ENCODE results near the gene SNRNP200. TPM values are rescaled to one million over a fixed set of nuclear protein-coding genes. Genes with fewer than 3 reads are reported as not detected.
"Not testable (repeated sequence)": the region's sequence is repeated elsewhere in the genome, so short reads cannot be mapped to it uniquely, and the experiment has no call there.

The SNRNP200 gene
- total and polyA plus RNA-seq, 2 donors (not counting 1 experiment from before 2014, with no cell fraction given): 211 to 216 TPM

- H3K27ac Mint-ChIP-seq: peak overlapping the region; percentile 92
- H3K36me3 ChIP-seq (replicated peaks in 1 of 2; ENCODE audit: control extremely low read depth in 1 of 2, control insufficient read depth in 1 of 2, extremely low read depth in 1 of 2, insufficient read depth in 2 of 2, low read length in 1 of 2): peaks cover 0 to 43% of the 10 kb centered on the region in 2 experiments
- no peak for TF ChIP-seq CTCF (IDR thresholded peaks at IDR 0.05)
- no peak for TF ChIP-seq EZH2 (IDR thresholded peaks at IDR 0.05; ENCODE audit: borderline replicate concordance, insufficient read depth, low read depth, low read length, poor library complexity, severe bottlenecking)
Observed at GRCh38 chr2:96258166-96259022, 47.0 kb downstream of the SNRNP200 start.

GRCh38 chr2:96257744-96258143 lies 47.6 kb downstream of the SNRNP200 start:
- H3K27me3 Mint-ChIP-seq; H3K27me3 ChIP-seq (replicated peaks in 1 of 4; ENCODE audit: control extremely low read depth in 1 of 4, control insufficient read depth in 3 of 4, insufficient read depth in 4 of 4, low read length in 3 of 4); DNase-seq; H3K4me3 ChIP-seq (ENCODE audit: control extremely low read depth in 1 of 5, extremely low read depth in 1 of 5, insufficient read depth in 1 of 5, low read depth in 2 of 5, low read length in 4 of 5); intact Hi-C loops (cut with micrococcal nuclease); ATAC-seq (ENCODE audit: low read depth); H3K9me3 ChIP-seq (ENCODE audit: control extremely low read depth in 1 of 3, control insufficient read depth in 2 of 3, insufficient read depth in 1 of 3, low read length in 2 of 3); H2AFZ ChIP-seq (ENCODE audit: insufficient read depth, low read depth, low read length, poor library complexity, severe bottlenecking); H3K9me3 Mint-ChIP-seq (ENCODE audit: insufficient read depth); H3K9ac ChIP-seq (ENCODE audit: low read length): not testable (repeated sequence)
- Histone ChIP-seq H3K4me2 (replicated peaks; ENCODE audit: low read depth, low read length, poor library complexity, severe bottlenecking) (peak overlapping the region; percentile 9), H3K36me3 (replicated peaks in 1 of 2; ENCODE audit: control extremely low read depth in 1 of 2, control insufficient read depth in 1 of 2, extremely low read depth in 1 of 2, insufficient read depth in 2 of 2, low read length in 1 of 2) (peaks cover 0 to 49% of the 10 kb centered on the region in 2 experiments), H3K79me2 (ENCODE audit: control insufficient read depth, insufficient read depth, low read length) (peaks cover 88% of the 10 kb centered on the region), H4K20me1 (ENCODE audit: control insufficient read depth, insufficient read depth, low read length, poor library complexity, severe bottlenecking) (peaks cover 35% of the 10 kb centered on the region), H3K27ac (ENCODE audit: low read length in 2 of 2) (peak overlapping the region in 1 of 2 donors; percentile 64), H3K4me1 (ENCODE audit: control insufficient read depth in 2 of 2, insufficient read depth in 2 of 2, low read length in 2 of 2) (peaks cover 64 to 74% of the 10 kb centered on the region in 2 donors)
- peaks cover 73% of the 10 kb centered on the region for H3K4me1 Mint-ChIP-seq
- CTCF ChIA-PET: interaction anchor here (4.2 kb wide), 1 partner anchor 24 kb away, joined by 17 read pairs; no protein-coding TSS in a partner anchor
- peak overlapping the region; percentile 59 for H3K4me3 Mint-ChIP-seq
- H3K27ac Mint-ChIP-seq: peak overlapping the region; percentile 92
- WGBS (ENCODE audit: insufficient coverage): 100% methylated on average over 2 of the region's 3 CpGs
- POLR2A ChIA-PET: interaction anchor here (1.5 kb wide), 1 partner anchor 49 kb away, joined by 3 read pairs; the partner anchor contains the start of gene STARD7

More at GRCh38 chr2:96258166-96259022, 47.0 kb downstream of the SNRNP200 start:
- Histone ChIP-seq H3K9me3 (ENCODE audit: control extremely low read depth in 1 of 3, control insufficient read depth in 2 of 3, insufficient read depth in 1 of 3, low read length in 2 of 3) (no peaks in the 10 kb centered on the region), H3K27ac (ENCODE audit: low read length in 2 of 2) (peak overlapping the region; percentile 8 to 64), H3K27me3 (replicated peaks in 1 of 4; ENCODE audit: control extremely low read depth in 1 of 4, control insufficient read depth in 3 of 4, insufficient read depth in 4 of 4, low read length in 3 of 4) (no peaks in the 10 kb centered on the region), H3K4me1 (ENCODE audit: control insufficient read depth in 2 of 2, insufficient read depth in 2 of 2, low read length in 2 of 2) (peaks cover 64 to 74% of the 10 kb centered on the region in 2 donors), H4K20me1 (ENCODE audit: control insufficient read depth, insufficient read depth, low read length, poor library complexity, severe bottlenecking) (peaks cover 36% of the 10 kb centered on the region), H3K9ac (ENCODE audit: low read length) (no peak overlapping the region), H3K79me2 (ENCODE audit: control insufficient read depth, insufficient read depth, low read length) (peaks cover 89% of the 10 kb centered on the region), H3K4me2 (replicated peaks; ENCODE audit: low read depth, low read length, poor library complexity, severe bottlenecking) (peak overlapping the region; percentile 9), H3K4me3 (ENCODE audit: control extremely low read depth in 1 of 5, extremely low read depth in 1 of 5, insufficient read depth in 1 of 5, low read depth in 2 of 5, low read length in 4 of 5) (no peak overlapping the region), H2AFZ (ENCODE audit: insufficient read depth, low read depth, low read length, poor library complexity, severe bottlenecking) (no peak overlapping the region)
- Mint-ChIP-seq H3K9me3 (ENCODE audit: insufficient read depth) (no peaks in the 10 kb centered on the region), H3K4me1 (peaks cover 75% of the 10 kb centered on the region), H3K4me3 (peak overlapping the region; percentile 59), H3K27me3 (no peaks in the 10 kb centered on the region)
- ChIA-PET POLR2A (interaction anchor here (1.2 kb wide), 1 partner anchor 17 kb away, joined by 5 read pairs; no protein-coding TSS in a partner anchor), CTCF (interaction anchor here (0.8 to 5.1 kb wide), 7 partner anchors 25 to 266 kb away, joined by 3 to 39 read pairs (median 23); partner anchors contain the start of genes ANKRD36C, ASTL and STARD7)
- ATAC-seq (ENCODE audit: low read depth) (no peak), DNase-seq (no peak)
- intact Hi-C loops (cut with micrococcal nuclease): no loop called here
- 85% methylated on average over 4 of the region's 7 CpGs for WGBS (ENCODE audit: insufficient coverage)
